SKM-1 (cell line): ENCODE data around the gene A1BG.

Source experiments
- DNase-seq: peaks from one replicate; lab custom pipeline; 2025; ENCODE audit not compliant: unreplicated experiment; lab: John Stamatoyannopoulos, UW

A1BG gene

GRCh38 chr19:58304255-58304654, 49.0 kb downstream of the A1BG start:
- DNase-seq, result no peak

GRCh38 chr19:58300620-58301019, 52.7 kb downstream of the A1BG start:
- no peak for DNase-seq

- no peak for DNase-seq
Observed at GRCh38 chr19:58296104-58296503, 57.2 kb downstream of the A1BG start.
